HFF-Myc (cell line): ENCODE data around the gene ARHGEF28.

Experiments used
- DNase-seq: peaks from one replicate; pipeline ENCODE4 v3.0.0-alpha.2; 2011; ENCODE audit warnings: low read depth; ENCODE audit errors: extremely low read depth
- H3K4me3 ChIP-seq: replicated peaks from 2 replicates; pipeline ENCODE4 v1.5.1; 2011; ENCODE audit warnings: low read depth, mild to moderate bottlenecking, control low read depth, low read length
- CTCF ChIP-seq: IDR thresholded peaks from 2 replicates; pipeline ENCODE4 v1.5.1; 2012; ENCODE audit warnings: mild to moderate bottlenecking, low read depth, low read length, control low read depth; ENCODE audit errors: missing control alignments

The ARHGEF28 gene

GRCh38 chr5:73922875-73923557 is 297.0 kb downstream of the ARHGEF28 start:
- no peak overlapping the region for H3K4me3 ChIP-seq
- DNase-seq, result no peak
- no peak for TF ChIP-seq CTCF

GRCh38 chr5:73928476-73929070 is 302.6 kb downstream of the ARHGEF28 start:
- no peak for TF ChIP-seq CTCF
- no peak for DNase-seq
- no peak overlapping the region for H3K4me3 ChIP-seq

GRCh38 chr5:73935719-73936118 is 309.7 kb downstream of the ARHGEF28 start:
- DNase-seq, result no peak
- TF ChIP-seq CTCF, result no peak
- no peak overlapping the region for H3K4me3 ChIP-seq

- no peak for TF ChIP-seq CTCF
- peak; percentile 70 for DNase-seq
- no peak overlapping the region for H3K4me3 ChIP-seq
Measured at GRCh38 chr5:73938280-73938937, 312.4 kb downstream of the ARHGEF28 start.

- no peak overlapping the region for H3K4me3 ChIP-seq
- TF ChIP-seq CTCF, result no peak
- no peak for DNase-seq
Measured at GRCh38 chr5:73938938-73939320, 312.9 kb downstream of the ARHGEF28 start.

- no peak overlapping the region for H3K4me3 ChIP-seq
- TF ChIP-seq CTCF, result no peak
- no peak for DNase-seq
Measured at GRCh38 chr5:73939557-73939956, 313.6 kb downstream of the ARHGEF28 start.
